Right lobe of liver (tissue), 6 donors: ENCODE data around the gene CTSD. TPM values are rescaled to one million over a fixed set of nuclear protein-coding genes. Genes with fewer than 3 reads are reported as not detected.

Experiments
- ATAC-seq, 4 donors: fragments of 200-7000 bp; cut with Tn5 transposase; one replicate each; pipeline ENCODE4 v1.9.1; 2020; ENCODE audit warnings: mild to moderate bottlenecking in 4 of 4, moderate library complexity in 4 of 4
- DNase-seq, 3 donors: peaks; one replicate each; pipeline ENCODE4 v3.0.0-alpha.2; 2020
- H3K27ac ChIP-seq, 3 donors: fragments of 200-600 bp; one replicate each; pipeline ENCODE4 v1.8.0; 2022
- H3K27me3 ChIP-seq, 2 donors: fragments of 200-600 bp; one replicate each; pipeline ENCODE4 v1.8.0; 2022
- H3K36me3 ChIP-seq, 4 donors: fragments of 200-600 bp; sonication (generic) in 1 of 4; one replicate each; pipeline versions ENCODE4 v1.5.1 to v1.8.0; 2017 to 2022; ENCODE audit warnings: control low read depth in 1 of 4
- H3K4me1 ChIP-seq, 4 donors: fragments of 200-600 bp; sonication (generic) in 1 of 4; one replicate each; pipeline versions ENCODE4 v1.5.1 to v1.8.0; 2017 to 2022; ENCODE audit warnings: control low read depth in 1 of 4
- H3K4me3 ChIP-seq, 3 donors: fragments of 200-600 bp; one replicate each; pipeline ENCODE4 v1.8.0; 2022
- H3K9me3 ChIP-seq, 4 donors: fragments of 200-600 bp; sonication (generic) in 1 of 4; one replicate each; pipeline versions ENCODE4 v1.5.1 to v1.8.0; 2017 to 2022; ENCODE audit warnings: control low read depth in 1 of 4
- POLR2A ChIP-seq: fragments of 450-650 bp; IDR thresholded peaks from one replicate; pipeline ENCODE4 v1.6.1; 2017; ENCODE audit warnings: antibody characterized with exemption, mild to moderate bottlenecking
- WGBS: methylation state at CpG from one replicate; pipeline ENCODE4 v1.1.6; 2018; ENCODE audit warnings: low coverage, low lambda C conversion rate; ENCODE audit not compliant: insufficient coverage; ENCODE audit errors: missing lambda C conversion rate; 5-methylcytosine and 5-hydroxymethylcytosine counted together
- intact Hi-C, 2 donors: fragments of 100-400 bp; cut with DNase I; formaldehyde crosslinking; loops; one replicate each; pipeline versions ENCODE4 v1.11.2 to v1.14.1; 2022
- total RNA-seq, 6 experiments: library from RNA; depleted of rRNA in 2 of 6; stranded (reverse); fragments of >200 nt in 2 of 6; fragmentation: NEBNext Ultra II Directional in 3 of 6; extraction: Animal tissue kit (Norgen Biotek cat#: 25700) in 3 of 6; gene quantifications; one replicate each; pipeline versions ENCODE4 v1.1.0 to v1.2.4, GENCODE V29; 2016 to 2023
- TF ChIP-seq, protein P1 (sequence below), 4 donors: fragments of 200-600 bp in 3 of 4; fragments of 450-650 bp in 1 of 4; IDR thresholded peaks; one replicate each; pipeline versions ENCODE4 v1.5.1 to v1.8.0; 2016 to 2022; ENCODE audit warnings: antibody characterized with exemption in 4 of 4, mild to moderate bottlenecking in 2 of 4
- donor health status: DM: no; HTN: yes; CAD: no.
- donor health status: DM: no; HTN: no; CAD: no.
- donor health status: DM: no; HTN: no; CAD: no.
- donor health status: DM: no; HTN: yes; CAD: no.
- donor health status: DM: no; HTN: yes; CAD: no.

The CTSD gene
- total RNA-seq, 6 experiments from 2014 or later, result 515 to 1,549 (median 1,009) TPM

DNA sequence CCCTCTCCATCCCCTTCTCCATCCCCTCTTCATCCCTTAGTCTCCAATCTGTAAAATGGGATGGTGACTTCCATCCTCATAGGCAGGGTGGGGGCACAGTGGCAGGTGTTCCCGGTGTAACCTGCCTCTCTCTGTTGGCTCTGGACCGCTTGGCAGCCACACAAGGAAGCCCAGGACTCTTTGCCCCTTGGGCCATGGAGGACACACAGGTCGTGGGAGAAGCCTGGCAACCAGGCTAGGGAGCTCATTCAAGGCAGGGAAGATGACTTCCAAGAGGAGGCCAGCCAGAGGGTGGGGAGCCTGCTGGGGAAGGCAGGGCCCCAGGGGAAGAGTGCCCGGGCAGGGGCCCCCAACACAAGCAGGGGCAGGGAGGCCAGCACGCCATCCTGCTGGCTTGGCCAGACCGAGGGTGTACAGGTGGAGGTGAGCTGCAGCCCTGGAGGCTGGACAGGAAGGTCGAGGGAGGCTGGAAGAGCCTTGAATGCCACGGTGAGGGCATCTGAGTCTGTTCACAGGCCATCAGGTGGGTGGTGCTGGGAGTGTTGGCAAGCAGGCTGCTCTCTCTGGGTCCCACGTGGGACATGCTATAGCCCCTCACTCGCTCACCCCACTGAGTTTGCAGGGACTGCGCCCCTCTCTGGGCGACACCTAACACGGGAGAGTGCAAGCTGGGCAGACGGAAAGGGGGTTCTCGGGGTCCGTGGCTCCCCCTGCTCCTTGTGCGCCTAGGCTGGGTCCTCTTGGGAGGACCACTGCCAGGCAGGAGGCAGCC, 15.5 kb upstream of the CTSD start:
- H3K27ac ChIP-seq, result no peak overlapping the region
- 47% methylated on average over 2 of the region's 17 CpGs for WGBS
- intact Hi-C loops, result no loop called here
- DNase-seq (no peak), ATAC-seq (no peak)
- no peaks in the 10 kb centered on the region for H3K27me3 ChIP-seq
- H3K9me3 ChIP-seq, result no peaks in the 10 kb centered on the region
- TF ChIP-seq, protein P1, sequence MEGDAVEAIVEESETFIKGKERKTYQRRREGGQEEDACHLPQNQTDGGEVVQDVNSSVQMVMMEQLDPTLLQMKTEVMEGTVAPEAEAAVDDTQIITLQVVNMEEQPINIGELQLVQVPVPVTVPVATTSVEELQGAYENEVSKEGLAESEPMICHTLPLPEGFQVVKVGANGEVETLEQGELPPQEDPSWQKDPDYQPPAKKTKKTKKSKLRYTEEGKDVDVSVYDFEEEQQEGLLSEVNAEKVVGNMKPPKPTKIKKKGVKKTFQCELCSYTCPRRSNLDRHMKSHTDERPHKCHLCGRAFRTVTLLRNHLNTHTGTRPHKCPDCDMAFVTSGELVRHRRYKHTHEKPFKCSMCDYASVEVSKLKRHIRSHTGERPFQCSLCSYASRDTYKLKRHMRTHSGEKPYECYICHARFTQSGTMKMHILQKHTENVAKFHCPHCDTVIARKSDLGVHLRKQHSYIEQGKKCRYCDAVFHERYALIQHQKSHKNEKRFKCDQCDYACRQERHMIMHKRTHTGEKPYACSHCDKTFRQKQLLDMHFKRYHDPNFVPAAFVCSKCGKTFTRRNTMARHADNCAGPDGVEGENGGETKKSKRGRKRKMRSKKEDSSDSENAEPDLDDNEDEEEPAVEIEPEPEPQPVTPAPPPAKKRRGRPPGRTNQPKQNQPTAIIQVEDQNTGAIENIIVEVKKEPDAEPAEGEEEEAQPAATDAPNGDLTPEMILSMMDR (IDR thresholded peaks at IDR 0.05), result no peak
- no peaks in the 10 kb centered on the region for H3K36me3 ChIP-seq
- no peaks in the 10 kb centered on the region for H3K4me1 ChIP-seq
- H3K4me3 ChIP-seq, result no peak overlapping the region

DNA sequence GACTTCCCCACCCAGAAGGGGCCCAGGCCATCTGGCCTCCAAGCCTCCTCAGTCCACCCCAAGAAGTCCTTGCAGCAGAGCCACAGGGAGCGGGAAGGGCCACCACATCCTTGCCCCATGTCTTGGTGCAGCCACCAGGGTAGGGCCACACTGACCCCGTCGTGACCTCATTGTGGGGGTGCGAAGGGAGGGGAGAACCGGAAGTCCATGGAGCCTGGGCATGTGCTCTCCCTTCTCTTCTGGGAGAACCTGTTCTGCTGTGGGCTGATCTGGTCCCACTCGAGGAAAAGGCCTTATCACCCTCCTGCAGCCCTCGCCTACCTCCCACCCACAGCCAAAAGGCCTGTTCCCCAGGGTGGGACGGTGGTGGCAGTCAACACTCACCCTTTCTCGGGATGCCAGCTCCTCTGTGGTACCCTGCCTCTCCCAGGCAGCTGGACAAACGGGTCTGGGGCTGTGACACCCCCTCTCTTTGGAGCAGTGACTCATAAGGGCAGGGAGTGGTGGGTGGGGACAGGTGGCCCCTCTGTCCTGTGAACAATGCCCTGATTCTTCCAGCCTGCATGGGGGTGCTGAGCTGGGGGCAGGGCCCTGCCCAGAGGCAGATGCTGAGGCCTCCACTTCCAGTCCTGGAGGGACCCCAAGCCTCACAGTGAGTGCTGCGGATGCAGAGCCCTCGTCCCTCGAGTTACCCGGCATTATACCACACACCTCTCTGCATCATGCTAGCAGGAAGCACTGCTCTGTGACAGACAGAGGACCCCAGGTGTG, 14.6 kb upstream of the CTSD start:
- H3K9me3 ChIP-seq, result no peaks in the 10 kb centered on the region
- intact Hi-C loops, result no loop called here
- H3K4me3 ChIP-seq, result no peak overlapping the region
- H3K36me3 ChIP-seq, result no peaks in the 10 kb centered on the region
- DNase-seq (no peak), ATAC-seq (peak in 1 of 4 donors; percentile 10)
- no peak overlapping the region for H3K27ac ChIP-seq
- 40% methylated on average over 1 of the region's 14 CpGs for WGBS
- TF ChIP-seq, protein P1 (IDR thresholded peaks at IDR 0.05), result no peak
- no peak for TF ChIP-seq POLR2A
- H3K4me1 ChIP-seq, result no peaks in the 10 kb centered on the region
- no peaks in the 10 kb centered on the region for H3K27me3 ChIP-seq

DNA sequence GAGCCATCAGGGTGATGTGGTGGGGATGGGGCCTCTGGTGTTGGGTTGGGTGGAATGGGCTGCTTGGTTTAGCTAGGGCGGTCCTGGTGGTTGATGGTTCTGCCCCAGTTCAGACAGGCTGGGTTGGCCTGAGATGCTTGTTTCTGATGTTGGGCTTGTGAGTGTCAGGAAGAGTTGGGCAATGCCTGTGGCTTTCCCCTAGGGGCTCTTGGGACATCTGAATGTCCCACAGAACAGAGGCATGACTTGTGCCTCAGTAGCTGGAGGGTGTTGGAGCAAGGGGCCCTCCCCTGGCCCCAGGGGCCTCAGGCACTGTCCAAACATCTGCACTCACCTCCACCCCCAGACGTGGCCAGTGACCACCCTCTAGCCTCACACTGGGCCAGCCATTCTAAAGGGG, 14.0 kb upstream of the CTSD start:
- no peak overlapping the region for H3K4me3 ChIP-seq
- H3K27ac ChIP-seq, result no peak overlapping the region
- no peaks in the 10 kb centered on the region for H3K36me3 ChIP-seq
- ATAC-seq (peak; percentile 8 to 28 (median 13)), DNase-seq (peak in 1 of 3 donors; percentile 28)
- TF ChIP-seq, protein P1 (IDR thresholded peaks at IDR 0.05), result no peak
- TF ChIP-seq POLR2A, result no peak
- no peaks in the 10 kb centered on the region for H3K9me3 ChIP-seq
- no CpG with 5 or more reads among the region's 2 CpGs for WGBS
- intact Hi-C loops, result no loop called here
- H3K4me1 ChIP-seq, result no peaks in the 10 kb centered on the region
- no peaks in the 10 kb centered on the region for H3K27me3 ChIP-seq

DNA sequence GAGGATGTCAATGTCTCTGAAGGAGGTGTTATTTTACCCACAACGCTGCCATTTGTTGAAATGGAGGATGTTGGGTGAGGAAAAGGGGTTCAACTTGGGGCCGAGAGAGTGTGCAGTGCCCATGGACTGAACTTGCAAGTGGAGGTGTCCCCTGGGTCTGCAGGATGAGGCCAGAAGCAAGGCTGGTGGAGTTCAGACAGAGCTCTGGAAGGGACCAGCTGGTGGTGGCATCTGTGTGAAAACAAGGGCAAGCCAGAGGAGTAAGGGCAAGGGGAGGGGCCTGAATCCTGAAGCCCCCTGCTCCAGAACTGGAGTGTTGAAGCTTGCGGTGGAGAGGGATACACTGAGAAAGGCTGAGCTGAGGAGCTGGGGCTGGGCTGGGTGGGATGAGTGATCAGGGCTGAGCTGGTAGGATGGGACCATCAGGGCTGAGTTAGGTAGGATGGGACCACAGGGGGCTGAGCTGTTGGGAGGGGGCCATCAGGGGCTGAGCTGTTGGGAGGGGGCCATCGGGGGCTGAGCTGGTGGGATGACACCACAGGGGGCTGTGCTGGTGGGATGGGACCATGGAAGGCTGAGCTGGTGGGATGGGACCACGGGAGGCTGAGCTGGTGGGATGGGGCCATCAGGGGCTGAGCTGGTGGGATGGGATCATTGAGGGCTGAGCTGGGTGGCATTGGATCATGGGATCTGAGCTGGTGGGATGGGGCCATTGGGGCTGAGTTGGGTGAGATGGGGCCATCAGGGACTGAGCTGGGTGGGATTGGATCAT, 13.4 kb upstream of the CTSD start:
- 73% methylated on average over 4 of the region's 5 CpGs for whole genome bisulfite sequencing
- H3K36me3 ChIP-seq, result no peaks in the 10 kb centered on the region
- H3K4me1 ChIP-seq, result no peaks in the 10 kb centered on the region
- ATAC-seq, result no peak
- H3K27me3 ChIP-seq, result no peaks in the 10 kb centered on the region
- no peaks in the 10 kb centered on the region for H3K9me3 ChIP-seq
- intact Hi-C loops, result no loop called here
- no peak for DNase-seq
- H3K27ac ChIP-seq, result no peak overlapping the region
- no peak overlapping the region for H3K4me3 ChIP-seq
- no peak for TF ChIP-seq POLR2A
- TF ChIP-seq, protein P1 (IDR thresholded peaks at IDR 0.05), result no peak
